DMS53 treated with DMSO at 0.1 percent for 48 hours (cell line): ENCODE measurements around the gene NKD1.
"Not testable (repeated sequence)": the region's sequence is repeated elsewhere in the genome, so short reads cannot be mapped to it uniquely, and the experiment has no call there.

Source experiments
- DNase-seq: peaks from one replicate; lab custom pipeline; 2025; ENCODE audit not compliant: unreplicated experiment; lab: John Stamatoyannopoulos, UW

NKD1 gene

GRCh38 chr16:50576403-50577113 is 28.4 kb downstream of the NKD1 start:
- no peak for DNase-seq

- no peak for DNase-seq
These were observed 29.9 kb downstream of the NKD1 start for GRCh38 chr16:50578137-50578536.

- not testable (repeated sequence) for DNase-seq
These were observed 31.2 kb downstream of the NKD1 start for GRCh38 chr16:50579373-50579772.

- no peak for DNase-seq
These were observed 32.1 kb downstream of the NKD1 start for GRCh38 chr16:50580180-50580798.

- no peak for DNase-seq
These were observed 33.6 kb downstream of the NKD1 start for GRCh38 chr16:50581845-50582244.

GRCh38 chr16:50583211-50583610 is 35.0 kb downstream of the NKD1 start:
- DNase-seq = no peak

GRCh38 chr16:50584033-50584722 is 36.0 kb downstream of the NKD1 start:
- no peak for DNase-seq

GRCh38 chr16:50585331-50585776 is 37.2 kb downstream of the NKD1 start:
- DNase-seq = no peak

GRCh38 chr16:50587543-50587942 is 39.3 kb downstream of the NKD1 start:
- DNase-seq = no peak

- DNase-seq = no peak
These were observed 40.1 kb downstream of the NKD1 start for GRCh38 chr16:50588276-50588675.

GRCh38 chr16:50591209-50591608 is 43.0 kb downstream of the NKD1 start:
- DNase-seq = no peak

GRCh38 chr16:50591800-50592771 is 43.9 kb downstream of the NKD1 start:
- DNase-seq = no peak

- DNase-seq = no peak
These were observed 44.8 kb downstream of the NKD1 start for GRCh38 chr16:50592996-50593395.

GRCh38 chr16:50593410-50594150 is 45.4 kb downstream of the NKD1 start:
- DNase-seq = no peak

GRCh38 chr16:50594308-50595260 is 46.4 kb downstream of the NKD1 start:
- DNase-seq = no peak

GRCh38 chr16:50595859-50596258 is 47.7 kb downstream of the NKD1 start:
- DNase-seq = no peak

GRCh38 chr16:50596762-50597450 is 48.7 kb downstream of the NKD1 start:
- DNase-seq = no peak

- no peak for DNase-seq
These were observed 49.5 kb downstream of the NKD1 start for GRCh38 chr16:50597563-50598255.
